PC-3 (cell line): ENCODE measurements around the gene SEMA5A. TPM values are rescaled to one million over a fixed set of nuclear protein-coding genes. Genes with fewer than 3 reads are reported as not detected.

ENCODE experiments used
- ATAC-seq: fragments of 200-7000 bp; cut with Tn5 transposase; 2 replicates; pipeline ENCODE4 v1.9.1; 2020; ENCODE audit warnings: mild to moderate bottlenecking, moderate library complexity
- Bru-seq: library from RNA; stranded (reverse); fragments of 400-500 nt; gene quantifications from one replicate; lab custom pipeline; 2021; lab: Mats Ljungman, UMichigan
- BruChase-seq, 2 experiments: library from RNA; stranded (reverse); fragments of 400-500 nt; gene quantifications; one replicate each; lab custom pipeline; 2021; lab: Mats Ljungman, UMichigan
- BruUV-seq: library from RNA; stranded (reverse); fragments of 400-500 nt; replicated peaks from 2 replicates; lab custom pipeline; 2021; lab: Mats Ljungman, UMichigan
- CTCF ChIA-PET: fragments of 300-600 bp; sonication (Branson Sonifier 250); formaldehyde crosslinking; loops from one replicate; lab custom pipeline; 2022; ENCODE audit warnings: antibody characterized with exemption; lab: Charles Lee
- POLR2A ChIA-PET: fragments of 300-600 bp; sonication (Branson Sonifier 250); formaldehyde crosslinking; loops from one replicate; lab custom pipeline; 2022; ENCODE audit warnings: antibody characterized with exemption; ENCODE audit not compliant: unreplicated experiment; lab: Charles Lee
- DNase-seq: peaks from one replicate; pipeline ENCODE4 v3.0.0-alpha.2; 2015
- H2AFZ ChIP-seq: fragments of 300-600 bp; sonication (generic); 2 replicates; pipeline ENCODE4 v1.6.0; 2016; ENCODE audit warnings: antibody characterized with exemption, low read length
- H3F3A ChIP-seq: fragments of 300-600 bp; sonication (generic); one replicate; pipeline ENCODE4 v1.6.0; 2017; ENCODE audit warnings: antibody characterized with exemption, low read length, control low read depth, mild to moderate bottlenecking; ENCODE audit not compliant: unreplicated experiment
- H3K27ac ChIP-seq: fragments of 300-600 bp; sonication (generic); 2 replicates; pipeline ENCODE4 v1.5.1; 2016; ENCODE audit warnings: mild to moderate bottlenecking, low read length
- H3K27me3 ChIP-seq: fragments of 300-600 bp; sonication (generic); 2 replicates; pipeline ENCODE4 v1.6.1; 2016; ENCODE audit warnings: low read length, mixed read lengths
- H3K36me3 ChIP-seq: fragments of 300-600 bp; sonication (generic); 2 replicates; pipeline ENCODE4 v1.6.1; 2016; ENCODE audit warnings: low read depth, mixed run types, low read length, mixed read lengths
- H3K4me1 ChIP-seq: fragments of 300-600 bp; sonication (generic); 2 replicates; pipeline ENCODE4 v1.5.1; 2016; ENCODE audit warnings: low read length; ENCODE audit not compliant: insufficient read depth
- H3K4me2 ChIP-seq: fragments of 300-600 bp; sonication (generic); 2 replicates; pipeline ENCODE4 v1.6.0; 2016; ENCODE audit warnings: low read length
- H3K4me3 ChIP-seq: fragments of 300-600 bp; sonication (generic); 2 replicates; pipeline ENCODE4 v1.5.1; 2016; ENCODE audit warnings: mild to moderate bottlenecking, low read length, mixed read lengths
- H3K79me2 ChIP-seq: fragments of 300-600 bp; sonication (generic); 2 replicates; pipeline ENCODE4 v1.6.1; 2017; ENCODE audit warnings: low read length, mixed read lengths
- H3K9ac ChIP-seq: fragments of 300-600 bp; sonication (generic); 2 replicates; pipeline ENCODE4 v1.6.0; 2016; ENCODE audit warnings: mild to moderate bottlenecking, low read length
- H3K9me2 ChIP-seq: fragments of 300-600 bp; sonication (generic); replicated peaks from 2 replicates; pipeline ENCODE4 v1.6.1; 2016; ENCODE audit warnings: mixed run types, low read length, mixed read lengths
- H3K9me3 ChIP-seq: fragments of 300-600 bp; sonication (generic); 2 replicates; pipeline ENCODE4 v1.6.1; 2016; ENCODE audit warnings: low read length, mixed read lengths
- H4K20me1 ChIP-seq: fragments of 300-600 bp; sonication (generic); 2 replicates; pipeline ENCODE4 v1.6.1; 2016; ENCODE audit warnings: low read length, mixed read lengths
- EZH2 ChIP-seq: fragments of 300-600 bp; sonication (generic); IDR thresholded peaks from one replicate; pipeline ENCODE4 v1.6.1; 2017; ENCODE audit warnings: antibody characterized with exemption, mild to moderate bottlenecking, low read length; ENCODE audit not compliant: unreplicated experiment
- EZH2phosphoT487 ChIP-seq: fragments of 300-600 bp; sonication (generic); IDR thresholded peaks from 2 replicates; pipeline ENCODE4 v1.6.1; 2018; ENCODE audit warnings: mild to moderate bottlenecking, antibody characterized with exemption, low read length, borderline replicate concordance
- intact Hi-C: fragments of 100-400 bp; cut with micrococcal nuclease; formaldehyde crosslinking; loops from 2 replicates; pipeline ENCODE4 v1.9.0; 2023
- long read RNA-seq: library from polyadenylated mRNA; unstranded; transcript quantifications from one replicate; pipeline ENCODE4 v2.0.0, GENCODE V29; 2021; ENCODE audit not compliant: unreplicated experiment
- total RNA-seq: library from RNA; depleted of rRNA; stranded (reverse); fragments of >200 nt; gene quantifications from 2 replicates; pipeline ENCODE4 v1.2.3, GENCODE V29; 2014; rRNA removed
- TF ChIP-seq, protein P1 (sequence below): fragments of 300-600 bp; sonication (generic); conservative IDR thresholded peaks from 2 replicates; pipeline ENCODE4 v1.5.1; 2017; ENCODE audit warnings: antibody characterized with exemption, low read depth, mild to moderate bottlenecking, low read length

Gene SEMA5A, protein sequence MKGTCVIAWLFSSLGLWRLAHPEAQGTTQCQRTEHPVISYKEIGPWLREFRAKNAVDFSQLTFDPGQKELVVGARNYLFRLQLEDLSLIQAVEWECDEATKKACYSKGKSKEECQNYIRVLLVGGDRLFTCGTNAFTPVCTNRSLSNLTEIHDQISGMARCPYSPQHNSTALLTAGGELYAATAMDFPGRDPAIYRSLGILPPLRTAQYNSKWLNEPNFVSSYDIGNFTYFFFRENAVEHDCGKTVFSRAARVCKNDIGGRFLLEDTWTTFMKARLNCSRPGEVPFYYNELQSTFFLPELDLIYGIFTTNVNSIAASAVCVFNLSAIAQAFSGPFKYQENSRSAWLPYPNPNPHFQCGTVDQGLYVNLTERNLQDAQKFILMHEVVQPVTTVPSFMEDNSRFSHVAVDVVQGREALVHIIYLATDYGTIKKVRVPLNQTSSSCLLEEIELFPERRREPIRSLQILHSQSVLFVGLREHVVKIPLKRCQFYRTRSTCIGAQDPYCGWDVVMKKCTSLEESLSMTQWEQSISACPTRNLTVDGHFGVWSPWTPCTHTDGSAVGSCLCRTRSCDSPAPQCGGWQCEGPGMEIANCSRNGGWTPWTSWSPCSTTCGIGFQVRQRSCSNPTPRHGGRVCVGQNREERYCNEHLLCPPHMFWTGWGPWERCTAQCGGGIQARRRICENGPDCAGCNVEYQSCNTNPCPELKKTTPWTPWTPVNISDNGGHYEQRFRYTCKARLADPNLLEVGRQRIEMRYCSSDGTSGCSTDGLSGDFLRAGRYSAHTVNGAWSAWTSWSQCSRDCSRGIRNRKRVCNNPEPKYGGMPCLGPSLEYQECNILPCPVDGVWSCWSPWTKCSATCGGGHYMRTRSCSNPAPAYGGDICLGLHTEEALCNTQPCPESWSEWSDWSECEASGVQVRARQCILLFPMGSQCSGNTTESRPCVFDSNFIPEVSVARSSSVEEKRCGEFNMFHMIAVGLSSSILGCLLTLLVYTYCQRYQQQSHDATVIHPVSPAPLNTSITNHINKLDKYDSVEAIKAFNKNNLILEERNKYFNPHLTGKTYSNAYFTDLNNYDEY
- 2.6 and 4.4 TPM in 2 replicates for total RNA-seq
- Bru-seq, nascent RNA: percentile 69 among the genes with signal in this experiment
- BruChase-seq, experiment 1, labeled RNA remaining after a 6-hour chase: percentile 51 among the genes with signal in this experiment
- percentile 62 among the genes with signal in this experiment for BruChase-seq, experiment 2, labeled RNA remaining after a 2-hour chase
- long read RNA-seq, full-length matches to known transcripts: 1 of 30 reads
- long read RNA-seq, partial matches to known transcripts: 7 of 30 reads
- long read RNA-seq, other reads (novel, unspliced or antisense): 22 of 30 reads

DNA sequence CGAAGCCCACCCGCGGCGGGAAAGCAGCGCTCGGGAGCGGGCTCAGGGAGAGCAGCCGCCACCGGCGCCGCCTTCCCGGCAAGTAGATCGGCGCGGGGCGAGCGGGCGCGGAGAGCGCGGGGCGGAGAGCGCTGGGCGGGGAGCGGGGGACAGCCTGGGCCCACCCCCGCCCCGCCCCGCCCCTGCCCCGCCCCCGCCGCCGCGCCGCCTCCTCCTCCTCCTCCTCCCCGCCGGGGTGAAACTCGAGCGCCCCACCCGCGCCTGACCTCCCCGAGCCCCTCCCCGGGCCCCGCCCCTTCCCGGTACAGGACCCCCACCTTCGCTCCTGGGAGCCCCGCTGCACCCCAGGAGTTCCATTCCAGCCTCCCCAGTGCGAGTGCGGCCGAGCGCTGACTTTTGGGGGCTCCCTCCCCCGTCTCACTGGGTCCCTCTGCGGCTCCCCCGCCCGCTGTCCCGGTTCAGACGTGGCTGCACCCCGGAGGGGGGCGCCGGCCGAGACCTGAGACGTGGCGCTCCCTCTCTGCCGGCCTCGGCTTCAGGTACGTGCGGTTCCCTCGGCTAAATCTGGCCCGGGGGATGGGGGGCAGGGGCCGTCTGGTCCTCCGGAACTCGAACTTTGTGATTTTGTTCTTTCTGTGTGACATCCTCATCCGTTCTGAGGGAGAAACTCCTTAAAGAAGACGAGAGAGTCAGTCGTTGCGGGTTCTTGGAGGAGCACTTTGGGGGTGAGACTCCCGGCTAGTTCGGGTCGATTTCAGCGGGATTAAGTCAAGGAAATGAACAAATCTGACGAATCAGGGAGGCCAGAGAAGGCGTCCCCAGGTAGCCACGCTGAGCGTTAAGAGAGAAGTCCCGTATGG, at the start of gene SEMA5A:
SEMA5A (minus strand) TSS at position 84 of the 860 bp plus-strand sequence. CDS start 166,129 bp downstream, outside the sequence.
- DNase-seq: peak; percentile 69
- intact Hi-C loops: loop anchor here (10.0 kb wide), 3 partner anchors 331 to 689 kb away; no protein-coding TSS in a partner anchor
- ChIA-PET POLR2A (no interaction called here), CTCF (no interaction called here)
- Histone ChIP-seq H3K9me2 (no peaks in the 10 kb centered on the region), H3K36me3 (no peaks in the 10 kb centered on the region), H2AFZ (peak within 1 kb of the TSS; percentile 91), H3K27me3 (no peaks in the 10 kb centered on the region), H3F3A (no peaks in the 10 kb centered on the region), H4K20me1 (no peaks in the 10 kb centered on the region), H3K79me2 (no peaks in the 10 kb centered on the region), H3K9me3 (no peaks in the 10 kb centered on the region), H3K9ac (peak within 1 kb of the TSS; percentile 69), H3K4me1 (peaks cover 9% of the 10 kb centered on the region; the same call in 1 of the 2 replicates), H3K4me2 (peak within 1 kb of the TSS; percentile 94), H3K4me3 (peak within 1 kb of the TSS; percentile 76), H3K27ac (no peak within 1 kb of the TSS)
- TF ChIP-seq EZH2phosphoT487: no peak
- TF ChIP-seq, protein P1, sequence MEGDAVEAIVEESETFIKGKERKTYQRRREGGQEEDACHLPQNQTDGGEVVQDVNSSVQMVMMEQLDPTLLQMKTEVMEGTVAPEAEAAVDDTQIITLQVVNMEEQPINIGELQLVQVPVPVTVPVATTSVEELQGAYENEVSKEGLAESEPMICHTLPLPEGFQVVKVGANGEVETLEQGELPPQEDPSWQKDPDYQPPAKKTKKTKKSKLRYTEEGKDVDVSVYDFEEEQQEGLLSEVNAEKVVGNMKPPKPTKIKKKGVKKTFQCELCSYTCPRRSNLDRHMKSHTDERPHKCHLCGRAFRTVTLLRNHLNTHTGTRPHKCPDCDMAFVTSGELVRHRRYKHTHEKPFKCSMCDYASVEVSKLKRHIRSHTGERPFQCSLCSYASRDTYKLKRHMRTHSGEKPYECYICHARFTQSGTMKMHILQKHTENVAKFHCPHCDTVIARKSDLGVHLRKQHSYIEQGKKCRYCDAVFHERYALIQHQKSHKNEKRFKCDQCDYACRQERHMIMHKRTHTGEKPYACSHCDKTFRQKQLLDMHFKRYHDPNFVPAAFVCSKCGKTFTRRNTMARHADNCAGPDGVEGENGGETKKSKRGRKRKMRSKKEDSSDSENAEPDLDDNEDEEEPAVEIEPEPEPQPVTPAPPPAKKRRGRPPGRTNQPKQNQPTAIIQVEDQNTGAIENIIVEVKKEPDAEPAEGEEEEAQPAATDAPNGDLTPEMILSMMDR: 0 out of 2 replicates have a peak, but pooled peaks have one; percentile 13
- no peak for TF ChIP-seq EZH2
- peak; percentile 54 for ATAC-seq
- TSS peak; percentile 50 for BruUV-seq

DNA sequence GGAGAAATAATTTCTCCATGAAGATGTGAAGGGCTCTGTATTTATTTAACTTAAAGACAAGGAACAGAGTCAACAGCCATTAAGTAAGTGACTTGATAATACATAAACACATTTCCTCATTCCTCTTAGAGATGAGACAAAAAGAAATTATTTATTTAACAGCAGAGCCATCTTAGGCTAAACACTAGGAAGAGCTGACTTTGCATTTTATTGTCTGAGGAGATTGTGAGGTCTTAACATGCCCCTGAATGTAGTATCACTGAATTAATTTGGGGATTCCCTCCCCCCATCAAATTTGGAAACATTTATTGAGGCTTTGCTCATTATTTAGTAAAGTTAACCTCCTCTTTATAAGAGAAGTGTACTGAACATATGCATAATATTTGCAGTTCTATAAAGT, 49.0 kb upstream of the SEMA5A start:
- TF ChIP-seq, protein P1: no peak
- TF ChIP-seq EZH2: no peak
- no peak for TF ChIP-seq EZH2phosphoT487
- no TSS peak for BruUV-seq

More for the DNA sequence above, 49.0 kb upstream of the SEMA5A start:
- no peak overlapping the region for H2AFZ ChIP-seq
- ChIA-PET POLR2A (no interaction called here), CTCF (no interaction called here)
- H3K4me2 ChIP-seq: no peak overlapping the region
- no peaks in the 10 kb centered on the region for H3K4me1 ChIP-seq
- H3K9me2 ChIP-seq: 0 out of 2 replicates have a peak, but pooled peaks cover 5% of the 10 kb centered on the region
- no peak overlapping the region for H3K9ac ChIP-seq
- H3K36me3 ChIP-seq: no peaks in the 10 kb centered on the region
- H3K79me2 ChIP-seq: no peaks in the 10 kb centered on the region
- no peak for DNase-seq
- intact Hi-C loops: no loop called here
- H3K9me3 ChIP-seq: no peaks in the 10 kb centered on the region
- no peak overlapping the region for H3K27ac ChIP-seq
- no peaks in the 10 kb centered on the region for H4K20me1 ChIP-seq
- peaks cover 44% of the 10 kb centered on the region for H3K27me3 ChIP-seq
- no peak overlapping the region for H3K4me3 ChIP-seq
- no peak for ATAC-seq
- no peaks in the 10 kb centered on the region for H3F3A ChIP-seq
